Ascending aorta (tissue), 2 donors: ENCODE measurements around the gene SLFN12. TPM values are rescaled to one million over a fixed set of nuclear protein-coding genes. Genes with fewer than 3 reads are reported as not detected.
A peak's percentile ranks its signal among the peaks of the same experiment; 100 is the strongest.

Experiments used
- DNase-seq, 2 donors: peaks; one replicate each; pipeline ENCODE4 v3.0.0-alpha.2; 2019; ENCODE audit warnings: low spot score in 2 of 2
- H3K27ac ChIP-seq, 2 donors: fragments of 200-600 bp; sonication (generic); one replicate each; pipeline ENCODE4 v1.5.1; 2016 to 2017; ENCODE audit warnings: mild to moderate bottlenecking in 1 of 2
- H3K27me3 ChIP-seq: fragments of 200-600 bp; sonication (generic); one replicate; pipeline ENCODE4 v1.5.1; 2017
- H3K36me3 ChIP-seq, 2 donors: fragments of 200-600 bp; sonication (generic); one replicate each; pipeline ENCODE4 v1.5.1; 2016
- H3K4me1 ChIP-seq, 2 donors: fragments of 200-600 bp; sonication (generic); one replicate each; pipeline ENCODE4 v1.5.1; 2016 to 2017; ENCODE audit warnings: mild to moderate bottlenecking in 1 of 2
- H3K4me3 ChIP-seq, 2 donors: fragments of 200-600 bp; sonication (generic); one replicate each; pipeline ENCODE4 v1.5.1; 2016 to 2017; ENCODE audit warnings: mild to moderate bottlenecking in 1 of 2
- H3K9me3 ChIP-seq, 2 donors: fragments of 200-600 bp; sonication (generic); one replicate each; pipeline ENCODE4 v1.5.1; 2016
- intact Hi-C: fragments of 100-400 bp; cut with DNase I; formaldehyde crosslinking; loops from one replicate; pipeline ENCODE4 v1.15.1; 2023
- total RNA-seq: library from RNA; depleted of rRNA; stranded (reverse); fragments of >200 nt; gene quantifications from one replicate; pipeline ENCODE4 v1.1.0, GENCODE V29; 2016
- TF ChIP-seq, protein P1 (sequence below), 3 experiments: fragments of 200-600 bp in 2 of 3; fragments of 450-650 bp in 1 of 3; sonication (generic) in 2 of 3; IDR thresholded peaks; one replicate each; pipeline ENCODE4 v1.5.1; 2016 to 2019; ENCODE audit warnings: antibody characterized with exemption in 3 of 3, mild to moderate bottlenecking in 1 of 3, moderate library complexity in 1 of 3

SLFN12 gene
- 6.8 TPM for total RNA-seq

DNA sequence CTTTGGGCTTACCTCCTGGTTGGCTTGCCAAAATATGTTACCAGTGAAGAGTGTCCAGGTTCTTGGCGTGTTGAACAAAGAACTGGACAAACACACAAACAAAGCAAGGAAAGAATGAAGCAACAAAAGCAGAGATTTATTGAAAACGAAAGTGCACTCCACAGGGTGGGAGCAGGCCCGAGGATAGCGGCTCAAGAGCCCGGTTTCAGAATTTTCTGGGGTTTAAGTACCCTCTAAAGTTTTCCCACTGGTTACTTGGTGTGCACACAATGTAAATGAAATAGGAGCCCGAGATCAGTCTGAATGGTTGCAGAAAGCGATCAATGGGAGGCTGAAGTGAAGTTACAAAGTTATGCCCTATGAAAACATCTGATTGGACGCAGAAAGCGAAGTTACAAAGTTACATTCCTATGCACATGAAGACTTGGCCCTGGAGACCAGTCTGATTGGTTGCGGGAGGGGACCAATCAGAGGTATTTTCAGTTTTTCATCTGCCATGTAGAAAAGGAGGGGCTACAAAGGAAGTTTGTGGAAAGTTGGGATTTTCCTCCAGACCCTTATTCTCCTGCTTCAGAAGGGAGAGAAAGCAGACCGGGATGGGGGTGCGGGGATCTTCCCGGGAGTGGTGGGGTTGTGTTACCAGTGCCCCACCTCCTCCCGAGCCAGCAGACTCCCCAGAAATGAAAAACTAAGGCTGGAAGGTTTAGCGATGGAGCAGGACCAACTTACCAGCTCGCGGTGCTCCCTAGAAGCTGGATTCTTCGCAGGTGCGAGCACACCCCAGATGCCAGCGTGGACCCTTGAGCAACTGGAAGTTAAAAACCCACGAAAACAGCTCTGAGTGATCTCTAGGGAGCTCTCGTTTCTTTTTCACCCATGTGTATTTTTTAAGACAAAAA lies at the start of gene SLFN12:
SLFN12 (minus strand) TSS at position 325 of the 899 bp plus-strand sequence. CDS start 9,472 bp downstream, outside the sequence.
- TF ChIP-seq, protein P1, sequence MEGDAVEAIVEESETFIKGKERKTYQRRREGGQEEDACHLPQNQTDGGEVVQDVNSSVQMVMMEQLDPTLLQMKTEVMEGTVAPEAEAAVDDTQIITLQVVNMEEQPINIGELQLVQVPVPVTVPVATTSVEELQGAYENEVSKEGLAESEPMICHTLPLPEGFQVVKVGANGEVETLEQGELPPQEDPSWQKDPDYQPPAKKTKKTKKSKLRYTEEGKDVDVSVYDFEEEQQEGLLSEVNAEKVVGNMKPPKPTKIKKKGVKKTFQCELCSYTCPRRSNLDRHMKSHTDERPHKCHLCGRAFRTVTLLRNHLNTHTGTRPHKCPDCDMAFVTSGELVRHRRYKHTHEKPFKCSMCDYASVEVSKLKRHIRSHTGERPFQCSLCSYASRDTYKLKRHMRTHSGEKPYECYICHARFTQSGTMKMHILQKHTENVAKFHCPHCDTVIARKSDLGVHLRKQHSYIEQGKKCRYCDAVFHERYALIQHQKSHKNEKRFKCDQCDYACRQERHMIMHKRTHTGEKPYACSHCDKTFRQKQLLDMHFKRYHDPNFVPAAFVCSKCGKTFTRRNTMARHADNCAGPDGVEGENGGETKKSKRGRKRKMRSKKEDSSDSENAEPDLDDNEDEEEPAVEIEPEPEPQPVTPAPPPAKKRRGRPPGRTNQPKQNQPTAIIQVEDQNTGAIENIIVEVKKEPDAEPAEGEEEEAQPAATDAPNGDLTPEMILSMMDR (IDR thresholded peaks at IDR 0.05), result no peak
- Histone ChIP-seq H3K9me3 (no peaks in the 10 kb centered on the region), H3K27ac (peak within 1 kb of the TSS; percentile 84 to 91), H3K4me1 (peaks cover 0 to 19% of the 10 kb centered on the region in 2 donors), H3K4me3 (peak within 1 kb of the TSS; percentile 68 to 70), H3K27me3 (no peaks in the 10 kb centered on the region), H3K36me3 (no peaks in the 10 kb centered on the region)
- intact Hi-C loops, result loop anchor here (1.0 to 10.0 kb wide), 6 partner anchors 16 to 1180 kb away; partner anchors contain the start of genes SLFN11, SLFN13, SLFN5 and TAF15
- DNase-seq, result peak in 1 of 2 donors; percentile 85

GRCh38 chr17:35479271-35479670 lies 47.0 kb upstream of the SLFN12 start:
- intact Hi-C loops, result no loop called here
- Histone ChIP-seq H3K9me3 (no peaks in the 10 kb centered on the region), H3K4me3 (no peak overlapping the region), H3K4me1 (no peaks in the 10 kb centered on the region), H3K36me3 (no peaks in the 10 kb centered on the region), H3K27ac (no peak overlapping the region), H3K27me3 (no peaks in the 10 kb centered on the region)
- TF ChIP-seq, protein P1 (IDR thresholded peaks at IDR 0.05), result no peak
- no peak for DNase-seq

- TF ChIP-seq, protein P1 (IDR thresholded peaks at IDR 0.05), result no peak
- H3K27ac ChIP-seq, result no peak overlapping the region
Observed at GRCh38 chr17:35477248-35477647, 44.9 kb upstream of the SLFN12 start.

GRCh38 chr17:35476283-35476820 lies 44.1 kb upstream of the SLFN12 start:
- DNase-seq, result no peak
- H3K36me3 ChIP-seq, result no peaks in the 10 kb centered on the region
- TF ChIP-seq, protein P1 (IDR thresholded peaks at IDR 0.05), result no peak
- no peaks in the 10 kb centered on the region for H3K4me1 ChIP-seq
- H3K4me3 ChIP-seq, result no peak overlapping the region
- no peaks in the 10 kb centered on the region for H3K9me3 ChIP-seq
- intact Hi-C loops, result no loop called here
- no peak overlapping the region for H3K27ac ChIP-seq
- H3K27me3 ChIP-seq, result no peaks in the 10 kb centered on the region

More at GRCh38 chr17:35477248-35477647, 44.9 kb upstream of the SLFN12 start:
- H3K4me1 ChIP-seq, result no peaks in the 10 kb centered on the region
- no peak overlapping the region for H3K4me3 ChIP-seq
- DNase-seq, result no peak
- intact Hi-C loops, result no loop called here
- H3K27me3 ChIP-seq, result no peaks in the 10 kb centered on the region
- H3K9me3 ChIP-seq, result no peaks in the 10 kb centered on the region
- H3K36me3 ChIP-seq, result no peaks in the 10 kb centered on the region

DNA sequence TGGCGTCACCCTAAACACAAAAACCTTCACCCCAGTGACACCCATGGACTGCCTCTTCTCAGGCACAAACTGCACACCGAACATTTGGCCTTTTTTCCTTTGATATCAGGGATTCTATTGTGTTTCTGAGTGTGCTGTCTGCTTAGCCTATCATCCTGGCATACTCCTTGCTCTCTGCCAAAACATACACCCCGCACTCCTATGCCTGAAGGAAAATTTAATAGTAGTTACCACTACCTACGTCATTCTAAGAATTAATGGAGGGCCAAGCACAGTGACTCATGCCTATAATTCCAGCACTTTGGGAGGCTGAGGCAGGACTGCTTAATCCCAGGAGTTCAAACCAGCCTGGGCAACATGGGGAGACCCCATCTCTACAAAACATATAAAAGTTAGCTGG lies 36.2 kb upstream of the SLFN12 start:
- Histone ChIP-seq H3K4me1 (no peaks in the 10 kb centered on the region), H3K4me3 (no peak overlapping the region), H3K27ac (no peak overlapping the region), H3K36me3 (no peaks in the 10 kb centered on the region), H3K27me3 (no peaks in the 10 kb centered on the region), H3K9me3 (no peaks in the 10 kb centered on the region)
- TF ChIP-seq, protein P1 (IDR thresholded peaks at IDR 0.05), result no peak
- intact Hi-C loops, result no loop called here
- DNase-seq, result no peak
